Stimulated activated CD4-positive, alpha-beta T cell treated with anti-CD3 and anti-CD28 coated beads, Interleukin-12 subunit alpha, Interleukin-12 subunit beta, amount 100 ng/mL, for 48 hours (primary cell): ENCODE results near the gene HDAC4.

Experiments used
- DNase-seq, 3 donors: peaks; one replicate each; pipeline ENCODE4 v3.0.0-alpha.2; 2020; ENCODE audit warnings: low read depth in 2 of 3, low spot score in 1 of 3

Gene HDAC4

DNA sequence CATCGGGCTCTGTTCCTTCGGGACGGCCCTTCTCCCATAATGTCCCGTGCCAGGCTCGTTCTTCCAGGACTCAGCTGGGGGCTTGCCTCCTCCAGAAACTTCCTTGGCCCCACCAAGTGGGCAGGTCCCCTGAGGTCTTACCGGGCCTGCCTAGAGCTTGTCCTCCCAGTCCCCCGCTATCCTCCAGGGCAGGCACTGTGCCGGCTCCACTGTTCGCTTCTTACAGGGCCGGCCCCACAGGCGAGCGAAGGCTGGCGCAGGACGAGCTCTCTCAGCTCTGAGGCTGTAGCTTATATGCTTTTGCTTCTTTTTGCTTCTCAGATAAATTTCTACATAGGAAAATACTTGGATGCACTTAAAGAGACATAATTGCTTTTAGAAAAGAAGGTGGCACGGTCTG is 323.6 kb downstream of the HDAC4 start:
- DNase-seq: no peak

DNA sequence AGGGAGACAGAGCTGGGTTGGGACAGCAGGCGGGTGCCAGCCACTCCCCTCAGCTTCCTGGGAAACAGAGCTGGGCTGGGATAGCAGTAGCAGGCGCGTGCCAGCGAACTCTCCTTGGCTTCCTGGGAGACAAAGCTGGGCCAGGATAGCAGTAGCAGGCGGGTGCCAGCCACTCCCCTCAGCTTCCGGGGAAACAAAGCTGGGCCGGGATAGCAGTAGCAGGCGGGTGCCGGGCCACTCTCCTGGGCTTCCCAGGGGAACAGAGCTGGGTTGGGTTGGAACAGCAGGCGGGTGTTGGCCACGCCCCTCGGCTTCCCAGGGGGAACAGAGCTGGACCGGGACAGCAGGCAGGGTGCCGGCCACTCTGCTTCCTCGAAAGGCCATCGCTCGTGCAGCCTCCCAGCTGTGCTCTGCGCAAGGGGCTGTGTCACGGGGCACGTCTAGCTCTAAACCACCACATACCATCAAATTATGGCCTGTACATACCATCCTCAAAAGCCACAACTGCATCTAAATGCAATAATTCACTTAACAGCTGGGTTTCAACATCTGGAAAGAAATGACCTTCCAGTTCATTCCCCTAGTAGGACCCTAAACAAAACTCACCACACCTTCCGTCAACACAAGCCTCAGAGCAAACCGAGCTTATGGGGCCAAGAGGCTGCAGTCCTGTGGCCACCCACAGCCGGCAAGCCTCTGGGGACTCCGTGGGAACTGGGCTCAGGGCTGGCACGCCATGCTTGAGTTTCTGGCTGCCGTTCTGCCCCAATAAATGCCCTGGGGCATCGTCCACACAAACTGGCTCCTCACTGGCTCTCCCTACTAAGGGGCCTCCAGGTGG is 324.7 kb downstream of the HDAC4 start:
- DNase-seq: no peak

DNA sequence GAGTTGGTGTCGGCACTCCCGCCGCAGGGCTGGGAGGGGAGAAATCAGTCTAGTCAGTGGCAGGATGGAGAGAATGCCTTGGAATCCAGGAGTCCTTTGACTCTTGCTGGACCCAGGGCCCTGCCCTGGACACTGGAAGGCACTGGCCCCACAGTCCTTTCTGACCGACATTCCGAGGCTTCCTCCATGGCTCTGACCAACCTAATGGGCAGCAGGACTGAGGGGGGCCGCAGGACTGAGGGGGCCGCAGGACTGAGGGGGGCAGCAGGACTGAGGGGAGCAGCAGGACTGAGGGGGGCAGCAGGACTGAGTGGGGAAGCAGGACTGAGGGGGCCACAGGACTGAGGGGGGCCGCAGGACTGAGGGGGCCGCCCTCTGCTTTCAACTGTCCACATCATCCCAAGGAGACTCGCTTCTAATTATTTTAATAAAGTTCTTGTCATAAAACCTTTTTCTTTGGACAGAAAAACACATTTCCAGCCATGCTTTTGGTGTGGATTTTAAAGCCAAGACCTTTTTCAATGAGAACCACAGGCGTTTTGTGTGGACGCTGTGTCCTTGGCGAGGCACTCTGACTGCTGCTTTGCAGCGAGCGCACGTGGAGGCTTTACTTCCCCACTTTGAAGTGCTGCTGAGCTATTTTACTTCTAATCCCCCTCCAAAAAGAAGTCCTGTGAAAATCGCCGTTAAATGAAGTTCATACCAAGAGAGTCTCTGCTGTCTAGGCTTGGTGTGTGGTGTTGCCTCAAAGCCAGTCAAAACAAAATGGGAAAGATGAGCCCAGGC is 326.9 kb downstream of the HDAC4 start:
- DNase-seq: no peak

DNA sequence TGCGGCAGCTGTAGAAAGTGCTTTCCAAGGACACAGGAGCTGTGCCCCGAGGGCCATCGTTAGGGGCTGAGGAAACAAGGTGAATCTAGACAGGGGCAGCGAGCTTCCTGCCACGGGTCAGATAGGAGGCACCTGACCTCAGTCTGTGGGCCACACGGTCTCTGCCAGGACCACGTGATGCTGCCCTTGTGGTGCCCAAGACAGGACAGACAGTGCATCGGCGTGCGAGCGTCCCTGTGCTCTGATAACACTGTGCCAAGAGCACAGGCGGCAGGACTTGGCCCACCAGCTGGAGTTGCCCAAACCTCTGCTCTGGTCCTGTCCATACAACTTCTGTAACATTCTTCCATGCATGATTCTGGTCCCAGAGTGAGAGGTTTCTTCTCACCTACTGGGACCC is 327.6 kb downstream of the HDAC4 start:
- no peak for DNase-seq

DNA sequence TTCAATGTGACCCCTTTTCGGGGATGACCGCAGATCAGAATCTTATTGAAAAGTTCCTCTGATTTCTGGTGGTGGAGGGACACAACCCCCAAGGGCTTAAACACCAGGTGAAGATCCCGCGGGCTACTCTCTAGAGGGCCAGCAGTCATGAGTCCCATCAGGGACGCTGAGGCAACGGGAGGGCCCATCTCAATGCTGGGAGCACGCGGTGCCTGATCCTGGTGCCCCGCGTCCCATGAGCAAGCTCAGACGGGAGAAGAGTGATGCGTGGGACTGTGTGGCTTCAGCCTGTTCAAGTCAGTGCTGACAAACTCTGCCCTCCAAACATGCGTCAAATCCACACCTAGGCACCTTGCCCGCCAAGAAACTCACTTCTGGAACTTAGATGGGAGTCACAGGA is 328.0 kb downstream of the HDAC4 start:
- DNase-seq: no peak

DNA sequence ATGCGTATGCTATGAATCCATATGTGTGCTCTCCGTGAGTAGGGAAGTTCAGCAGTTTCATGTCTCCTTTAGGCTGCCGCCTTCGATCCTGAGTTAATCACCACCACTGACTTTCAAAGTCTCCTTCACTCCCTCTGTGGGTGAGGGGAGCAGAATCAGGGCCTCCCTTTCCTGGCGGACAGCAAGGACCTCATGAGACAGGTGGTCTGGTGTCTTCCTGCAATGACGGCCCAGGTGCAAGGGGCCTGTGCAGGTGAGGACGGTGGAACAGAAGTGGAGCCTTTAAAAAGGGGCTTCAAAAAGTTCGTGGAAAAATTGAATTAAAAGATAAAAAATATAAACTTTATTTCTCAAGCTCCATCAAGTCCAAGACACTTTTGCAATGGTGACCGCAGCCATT is 330.4 kb downstream of the HDAC4 start:
- no peak for DNase-seq

DNA sequence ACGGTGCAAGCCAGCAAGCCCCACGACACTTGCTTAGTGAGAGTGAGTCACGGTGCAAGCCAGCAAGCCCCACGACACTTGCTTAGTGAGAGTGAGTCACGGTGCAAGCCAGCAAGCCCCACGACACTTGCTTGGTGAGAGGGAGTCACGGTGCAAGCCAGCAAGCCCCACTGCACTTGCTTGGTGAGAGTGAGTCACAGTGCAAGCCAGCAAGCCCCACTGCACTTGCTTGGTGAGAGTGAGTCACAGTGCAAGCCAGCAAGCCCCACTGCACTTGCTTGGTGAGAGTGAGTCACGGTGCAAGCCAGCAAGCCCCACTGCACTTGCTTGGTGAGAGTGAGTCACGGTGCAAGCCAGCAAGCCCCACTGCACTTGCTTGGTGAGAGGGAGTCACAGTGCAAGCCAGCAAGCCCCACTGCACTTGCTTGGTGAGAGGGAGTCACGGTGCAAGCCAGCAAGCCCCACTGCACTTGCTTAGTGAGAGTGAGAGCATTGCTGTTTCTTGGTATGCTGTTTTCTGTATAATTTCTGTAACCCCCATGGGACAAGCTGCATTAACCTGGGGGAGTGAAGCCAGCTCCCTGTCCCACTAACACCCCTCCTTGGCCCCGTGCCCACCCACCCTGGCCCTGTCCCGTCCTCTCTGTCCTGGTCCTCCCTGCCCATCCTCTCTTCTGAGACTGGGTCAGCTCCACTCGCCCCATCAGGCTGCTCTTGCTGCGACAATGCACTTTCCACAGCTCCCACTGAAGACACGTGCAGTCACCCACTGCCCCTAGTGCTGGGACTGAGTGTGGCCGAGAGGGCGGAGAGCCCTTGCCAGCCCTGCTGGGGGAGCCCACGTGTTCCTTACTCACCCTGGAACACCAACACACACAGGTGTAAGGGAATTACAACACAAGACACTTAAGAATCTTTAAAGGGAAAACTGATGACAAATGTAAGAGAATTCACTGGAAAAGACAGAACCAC is 331.2 kb downstream of the HDAC4 start:
- peak in 1 of 3 donors; percentile 45 for DNase-seq

DNA sequence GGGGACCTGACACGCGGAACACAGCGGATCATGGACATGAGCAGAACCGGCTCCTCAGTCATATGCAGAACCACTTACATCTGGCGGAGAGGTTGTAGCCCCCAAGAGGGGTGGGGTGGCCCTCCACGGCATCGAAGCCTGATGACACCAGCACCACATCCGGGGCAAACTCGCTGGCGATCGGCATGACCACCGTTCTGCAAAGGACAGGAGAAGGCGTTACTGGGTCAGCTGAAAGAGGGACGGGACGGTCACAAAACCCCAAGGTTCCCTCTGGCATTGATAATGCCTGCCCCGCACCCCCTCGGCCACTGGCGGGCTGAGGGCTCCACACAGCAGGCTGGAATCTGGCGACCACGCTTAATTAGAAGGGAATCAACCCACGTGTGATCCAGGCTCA is 332.4 kb downstream of the HDAC4 start:
- DNase-seq: no peak

DNA sequence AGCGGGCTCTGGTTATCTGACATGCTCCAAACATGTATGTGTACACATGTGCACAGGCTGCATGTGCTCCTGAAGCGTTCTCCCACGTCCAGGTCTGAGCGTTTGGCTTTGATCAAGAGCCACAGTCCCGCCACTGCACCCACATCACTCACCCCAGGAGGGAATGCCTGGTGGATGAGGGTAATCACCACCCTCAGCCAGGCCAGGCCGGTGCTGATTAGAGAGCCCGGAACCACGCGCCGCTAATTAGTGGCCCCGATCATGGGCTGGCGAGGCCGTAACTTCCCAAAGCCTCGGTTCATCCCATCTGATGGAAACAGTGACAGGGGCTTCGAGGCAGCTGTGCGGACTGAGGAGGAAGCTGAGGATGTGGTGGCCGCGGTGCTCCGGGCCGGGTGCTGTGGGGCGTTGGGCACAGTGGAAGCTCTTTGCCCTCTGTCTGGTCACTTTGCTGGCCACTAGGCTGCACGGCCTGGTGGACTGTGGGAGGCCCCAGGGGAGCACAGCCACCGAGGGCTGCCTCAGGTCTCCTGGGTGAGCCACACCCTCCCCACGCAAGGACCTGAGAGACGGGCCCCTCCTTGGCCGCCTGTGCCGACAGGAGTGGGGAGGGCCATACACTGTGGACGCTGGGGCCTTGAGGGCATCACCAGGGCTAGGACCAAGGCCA is 333.5 kb downstream of the HDAC4 start:
- DNase-seq: no peak

DNA sequence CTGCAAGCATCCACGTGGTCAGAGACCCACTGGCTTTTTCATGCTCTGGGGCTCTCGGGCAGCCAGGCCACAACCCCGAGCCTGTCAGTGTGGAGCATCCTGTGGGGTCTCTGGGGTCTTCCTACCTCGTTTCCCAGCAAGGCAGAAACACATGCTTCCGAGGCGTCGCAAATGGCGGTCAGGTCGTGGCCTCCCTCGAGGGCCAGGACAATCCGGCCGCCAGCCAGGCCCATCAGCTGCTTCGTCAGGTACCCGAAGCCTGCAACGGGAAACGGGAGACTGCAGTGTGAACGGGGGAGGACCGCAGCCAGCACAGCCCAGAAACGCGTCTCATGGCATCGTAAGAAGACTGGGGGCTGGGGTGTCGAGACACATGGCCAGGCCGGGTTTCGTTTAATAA is 334.2 kb downstream of the HDAC4 start:
- no peak for DNase-seq

DNA sequence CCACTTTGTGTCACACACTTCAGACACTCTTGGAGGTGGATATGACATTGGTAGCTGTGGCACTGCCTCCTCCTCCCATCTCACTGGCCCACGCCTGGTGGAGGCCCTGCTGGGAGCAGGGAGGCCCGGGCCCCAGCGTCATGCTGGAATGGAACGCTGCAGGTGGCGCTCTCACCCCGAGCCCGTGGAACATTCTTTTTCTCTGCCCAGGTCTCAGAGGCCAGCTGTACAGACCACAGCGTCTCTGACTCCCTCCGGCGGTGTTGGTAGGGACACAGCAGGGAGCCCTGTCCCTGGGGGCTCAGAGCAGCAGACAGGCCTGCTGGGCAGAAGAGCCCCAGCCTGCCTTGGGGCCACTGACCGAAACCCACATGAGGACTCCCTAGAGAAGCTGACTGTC is 334.9 kb downstream of the HDAC4 start:
- DNase-seq: no peak

DNA sequence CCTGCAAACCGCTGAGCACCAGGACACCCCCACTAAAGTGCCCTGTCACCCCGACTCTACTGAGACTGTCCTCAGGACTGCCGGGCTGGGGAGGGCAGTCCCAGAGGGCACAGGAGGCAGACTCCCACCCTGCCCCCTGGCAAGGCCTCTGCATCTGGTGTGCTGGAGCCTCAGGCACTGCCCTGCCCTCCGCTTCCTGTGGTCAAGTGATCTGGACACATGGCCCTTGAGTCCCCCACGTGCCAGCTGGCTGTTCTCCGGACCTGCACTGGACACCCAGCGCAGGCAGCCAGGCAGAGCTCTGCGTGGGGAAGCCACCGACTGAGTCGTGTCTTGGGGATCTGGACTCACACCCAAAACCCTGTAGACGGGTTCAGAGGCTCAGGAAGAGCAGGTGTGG is 335.3 kb downstream of the HDAC4 start:
- no peak for DNase-seq

DNA sequence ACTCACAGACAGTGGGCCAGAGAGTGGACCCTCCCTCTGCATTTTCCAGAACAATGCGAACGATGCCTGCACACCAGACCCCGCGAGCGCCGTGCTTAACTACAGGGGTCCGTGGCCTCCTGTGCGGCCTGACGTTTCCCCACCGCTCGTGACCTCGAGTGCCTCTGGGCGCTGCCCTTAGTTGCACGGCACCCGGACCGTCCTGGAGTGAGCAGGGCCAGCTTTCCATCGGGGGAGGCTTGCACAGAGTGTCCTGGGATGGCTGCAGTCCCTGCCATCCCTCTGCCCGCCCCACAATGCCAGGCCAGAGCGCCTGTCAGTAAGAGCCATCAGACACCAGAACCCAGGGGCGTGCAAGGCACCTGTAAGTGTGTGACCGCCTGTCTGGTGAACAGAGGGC is 335.9 kb downstream of the HDAC4 start:
- DNase-seq: no peak

DNA sequence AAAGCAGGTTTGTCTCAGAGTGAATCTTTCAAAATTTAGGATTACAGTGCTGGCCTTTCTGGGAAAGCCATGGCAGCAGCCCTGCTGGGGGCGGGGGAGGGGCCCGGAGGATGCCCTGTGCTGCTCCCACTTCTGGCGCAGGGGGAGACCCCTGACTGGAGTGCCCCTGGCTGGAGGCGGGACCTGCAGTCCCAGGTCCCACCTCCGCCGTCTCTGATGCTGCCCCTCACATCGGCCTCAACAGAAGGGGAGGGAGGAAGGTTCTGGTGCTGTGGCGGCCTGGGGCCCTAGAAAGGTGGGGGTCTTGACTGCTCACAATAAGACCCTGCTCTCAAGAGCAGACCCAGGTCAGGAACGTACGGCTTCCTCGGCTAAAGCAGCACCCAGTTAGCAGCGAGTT is 336.6 kb downstream of the HDAC4 start:
- DNase-seq: no peak

DNA sequence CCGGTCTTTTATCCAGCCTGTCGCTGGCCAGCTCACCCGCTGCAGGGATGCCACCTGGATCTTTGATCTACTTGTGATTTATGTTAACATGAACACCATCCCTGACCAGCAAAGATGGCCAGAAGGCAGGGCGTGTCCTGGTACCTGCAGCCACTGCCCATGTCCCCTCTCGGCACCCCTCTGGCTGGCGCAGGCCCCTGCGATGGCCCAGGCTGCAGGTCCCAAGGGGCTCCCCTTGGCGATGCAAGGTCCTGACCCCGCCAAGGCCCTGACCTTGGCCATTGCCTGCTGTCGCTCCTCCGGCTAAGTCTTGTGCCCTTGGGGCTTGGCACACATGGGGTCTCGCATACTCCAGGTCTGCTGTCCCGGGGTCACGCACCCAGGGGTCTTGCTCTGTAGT is 338.1 kb downstream of the HDAC4 start:
- DNase-seq: no peak

DNA sequence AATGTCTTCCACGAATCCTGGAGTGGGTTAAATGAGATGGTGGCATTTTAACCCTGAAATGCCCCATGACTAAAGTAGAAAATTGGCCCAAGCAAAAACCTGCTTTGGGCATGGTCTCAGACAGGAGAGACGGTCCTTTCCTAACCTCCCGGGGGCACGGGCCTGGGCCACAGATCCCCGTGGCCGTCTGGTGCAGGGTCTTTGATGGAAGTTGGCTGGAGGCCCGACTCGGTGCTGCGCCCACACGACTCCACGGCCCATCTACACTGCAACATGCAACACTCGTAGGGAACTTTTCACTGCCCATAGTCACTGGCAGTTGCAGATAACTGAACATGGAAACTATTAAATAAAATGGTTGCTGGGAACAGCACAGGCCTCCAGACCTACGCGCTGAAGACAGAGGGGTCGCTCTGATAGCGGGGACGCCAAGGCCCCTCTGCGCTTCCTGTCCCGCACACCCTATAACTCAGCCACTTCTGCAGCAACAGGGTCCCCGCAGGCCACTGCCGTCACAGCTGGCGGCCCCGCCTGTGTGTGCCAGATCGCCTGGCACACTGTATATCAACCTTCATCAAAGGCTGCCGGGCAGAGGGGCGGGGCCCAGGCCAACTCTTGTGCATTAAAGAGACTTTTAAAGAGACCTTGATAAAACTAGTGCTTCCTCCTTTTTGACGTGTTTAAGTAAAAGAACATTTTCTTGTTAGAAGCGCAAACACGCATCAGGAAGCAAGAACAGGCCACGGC is 338.8 kb downstream of the HDAC4 start:
- DNase-seq: no peak

DNA sequence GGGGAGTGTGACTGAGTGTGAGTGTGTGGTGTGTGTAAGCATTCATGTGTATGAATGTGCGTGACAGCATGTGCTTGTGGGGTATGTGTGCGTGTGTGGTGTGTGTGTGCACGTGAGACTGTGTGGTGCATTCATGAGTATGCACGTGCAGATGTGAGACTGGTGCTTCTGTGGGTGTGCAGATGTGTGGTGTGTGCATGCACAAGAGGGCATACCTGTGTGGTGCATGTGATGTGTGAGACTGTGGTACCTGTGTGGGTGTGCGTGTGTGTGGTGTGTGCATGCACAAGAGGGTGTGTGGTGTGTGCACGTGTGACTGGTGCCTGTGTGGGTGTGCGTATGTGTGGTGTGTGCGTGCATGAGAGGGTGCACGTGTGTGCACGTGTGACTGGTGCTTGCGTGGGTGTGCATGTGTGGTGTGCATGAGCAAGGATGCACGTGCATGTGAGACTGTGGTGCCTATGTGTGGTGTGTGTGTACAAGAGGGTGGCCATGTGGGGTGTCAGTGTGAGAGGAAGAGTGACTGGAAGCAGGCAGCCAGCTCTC is 339.6 kb downstream of the HDAC4 start:
- no peak for DNase-seq

DNA sequence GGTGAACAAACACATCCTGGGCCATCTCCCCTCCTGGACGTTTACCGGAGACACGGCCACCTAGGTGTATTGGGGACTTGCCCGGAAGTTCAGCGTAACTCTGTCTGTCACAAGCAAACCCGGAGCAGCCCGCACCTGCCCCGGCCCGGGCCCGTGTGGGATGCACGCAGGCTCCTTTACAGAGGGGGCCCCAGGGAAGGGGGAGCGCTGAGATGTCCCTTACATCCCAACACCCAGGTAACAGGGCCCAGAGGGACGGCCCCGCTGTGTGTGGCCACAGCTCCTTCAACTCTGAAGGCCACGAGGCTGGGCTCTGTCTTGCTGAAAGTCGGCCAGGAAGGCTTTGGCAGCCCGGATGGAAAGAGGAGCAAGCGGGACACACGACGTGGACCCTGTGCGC is 340.1 kb downstream of the HDAC4 start:
- DNase-seq: no peak

DNA sequence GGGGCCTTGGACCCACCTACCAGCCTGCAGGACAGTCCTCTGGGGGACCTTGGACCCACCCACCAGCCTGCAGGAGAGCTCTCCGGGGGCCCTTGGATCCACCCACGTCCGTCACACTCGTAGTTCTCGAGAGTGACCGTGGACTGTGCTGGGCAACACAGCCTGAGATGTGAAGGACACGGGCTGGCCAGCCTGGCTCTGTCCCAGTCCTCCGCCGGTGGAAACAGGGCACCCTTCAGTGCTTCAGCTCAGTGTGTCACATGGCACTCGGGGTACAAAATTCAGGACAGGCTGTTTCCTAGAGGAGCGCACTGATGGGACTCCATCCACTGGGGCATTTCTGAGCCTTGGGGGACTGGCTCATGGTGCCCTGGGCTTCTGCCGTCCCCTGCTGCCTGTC is 341.0 kb downstream of the HDAC4 start:
- no peak for DNase-seq

DNA sequence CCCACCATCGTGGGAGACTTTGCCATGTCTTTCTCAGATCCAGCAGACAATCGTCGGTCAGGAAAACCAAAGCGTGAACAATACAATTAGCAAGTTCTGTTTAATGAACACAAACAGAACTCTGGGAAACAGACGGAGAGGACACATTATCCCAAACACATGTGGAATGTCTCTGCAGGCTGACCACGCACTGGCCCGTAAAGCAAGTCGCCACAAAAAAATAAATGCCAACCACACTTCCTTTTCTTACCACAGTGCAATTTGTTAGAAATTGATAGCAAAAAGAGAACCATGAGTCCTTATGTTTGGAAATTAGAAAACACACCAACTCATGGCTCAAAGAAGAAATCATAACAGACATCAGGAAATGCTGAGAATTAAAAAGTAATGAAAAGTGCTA is 342.1 kb downstream of the HDAC4 start:
- no peak for DNase-seq
